Measurements from ENCODE around the gene BMS1.
A peak's percentile ranks its signal among the peaks of the same experiment; 100 is the strongest.
"Not testable (repeated sequence)": the region's sequence is repeated elsewhere in the genome, so short reads cannot be mapped to it uniquely, and the experiment has no call there.

The BMS1 gene

GRCh38 chr10:42866115-42866995 is 83.8 kb downstream of the BMS1 start:
- peak; percentile 95 for DNase-seq (ENCODE audit: low spot score)

- no peak for DNase-seq (ENCODE audit: low spot score)
Observed at GRCh38 chr10:42867571-42867970, 85.0 kb downstream of the BMS1 start.

GRCh38 chr10:42868530-42868929 is 85.9 kb downstream of the BMS1 start:
- no peak for DNase-seq (ENCODE audit: low spot score)

- no peak for DNase-seq (ENCODE audit: low spot score)
Observed at GRCh38 chr10:42869977-42870350, 87.4 kb downstream of the BMS1 start.

GRCh38 chr10:42871138-42871641 is 88.6 kb downstream of the BMS1 start:
- DNase-seq (ENCODE audit: low spot score) = not testable (repeated sequence)

GRCh38 chr10:42871823-42872222 is 89.2 kb downstream of the BMS1 start:
- no peak for DNase-seq (ENCODE audit: low spot score)

GRCh38 chr10:42872865-42873435 is 90.4 kb downstream of the BMS1 start:
- DNase-seq (ENCODE audit: low spot score) = no peak

- no peak for DNase-seq (ENCODE audit: low spot score)
Observed at GRCh38 chr10:42874713-42875387, 92.3 kb downstream of the BMS1 start.

- DNase-seq (ENCODE audit: low spot score) = no peak
Observed at GRCh38 chr10:42875388-42875755, 92.8 kb downstream of the BMS1 start.

- DNase-seq (ENCODE audit: low spot score) = peak; percentile 52
Observed at GRCh38 chr10:42875798-42876341, 93.3 kb downstream of the BMS1 start.

- DNase-seq (ENCODE audit: low spot score) = no peak
Observed at GRCh38 chr10:42876476-42876875, 93.9 kb downstream of the BMS1 start.

GRCh38 chr10:42876945-42877344 is 94.3 kb downstream of the BMS1 start:
- no peak for DNase-seq (ENCODE audit: low spot score)

- no peak for DNase-seq (ENCODE audit: low spot score)
Observed at GRCh38 chr10:42877496-42878030, 95.0 kb downstream of the BMS1 start.

- DNase-seq (ENCODE audit: low spot score) = no peak
Observed at GRCh38 chr10:42878134-42878820, 95.7 kb downstream of the BMS1 start.

- DNase-seq (ENCODE audit: low spot score) = no peak
Observed at GRCh38 chr10:42878821-42879195, 96.2 kb downstream of the BMS1 start.

GRCh38 chr10:42879380-42880254 is 97.0 kb downstream of the BMS1 start:
- DNase-seq (ENCODE audit: low spot score) = no peak

- DNase-seq (ENCODE audit: low spot score) = no peak
Observed at GRCh38 chr10:42880255-42880620, 97.6 kb downstream of the BMS1 start.

GRCh38 chr10:42882597-42882996 is 100.0 kb downstream of the BMS1 start:
- DNase-seq (ENCODE audit: low spot score) = no peak

Data from GM03348 (cell line).